Colonic mucosa (tissue), 4 donors: ENCODE measurements around the gene CASR. TPM values are rescaled to one million over a fixed set of nuclear protein-coding genes. Genes with fewer than 3 reads are reported as not detected.
"Not testable (repeated sequence)": the region's sequence is repeated elsewhere in the genome, so short reads cannot be mapped to it uniquely, and the experiment has no call there.

Experiments used
- DNase-seq: peaks from one replicate; pipeline ENCODE4 v3.0.0-alpha.2; 2020
- H3K27ac ChIP-seq: fragments of 200-600 bp; one replicate; pipeline ENCODE4 v1.8.0; 2021
- H3K27me3 ChIP-seq: fragments of 200-600 bp; one replicate; pipeline ENCODE4 v1.8.0; 2021
- H3K36me3 ChIP-seq: fragments of 200-600 bp; one replicate; pipeline ENCODE4 v1.8.0; 2021
- H3K4me1 ChIP-seq: fragments of 200-600 bp; one replicate; pipeline ENCODE4 v1.8.0; 2021; ENCODE audit warnings: mild to moderate bottlenecking
- H3K4me3 ChIP-seq: fragments of 200-600 bp; one replicate; pipeline ENCODE4 v1.8.0; 2021
- H3K9ac ChIP-seq, 2 donors: one replicate each; pipeline ENCODE4 v1.7.0; 2013; ENCODE audit warnings: control low read depth in 2 of 2, low read depth in 2 of 2, low read length in 2 of 2
- H3K9me3 ChIP-seq: fragments of 200-600 bp; one replicate; pipeline ENCODE4 v1.8.0; 2021
- CTCF ChIP-seq: fragments of 200-600 bp; IDR thresholded peaks from one replicate; pipeline ENCODE4 v1.8.0; 2022; ENCODE audit warnings: antibody characterized with exemption, mild to moderate bottlenecking
- intact Hi-C: fragments of 100-400 bp; cut with DNase I; formaldehyde crosslinking; loops from one replicate; pipeline ENCODE4 v1.14.1; 2022
- total RNA-seq, 2 donors: library from RNA; stranded (reverse); fragmentation: NEBNext Ultra II Directional in 1 of 2; extraction: Animal tissue kit (Norgen Biotek cat#: 25700) in 1 of 2; gene quantifications; one replicate each; pipeline ENCODE4 v1.2.1, GENCODE V29; 2021
- donor health status: healthy.
- donor health status: DM: no; HTN: no; CAD: no.
- donor health status: DM: no; HTN: no; CAD: no.

Gene CASR
- total RNA-seq, 2 donors from 2014 or later, result 0.16 to 0.22 TPM

GRCh38 chr3:122199552-122199951 is 16.1 kb downstream of the CASR start:
- Histone ChIP-seq H3K27ac (no peak overlapping the region), H3K9ac (no peak overlapping the region), H3K36me3 (no peaks in the 10 kb centered on the region), H3K9me3 (no peaks in the 10 kb centered on the region), H3K4me3 (no peak overlapping the region), H3K27me3 (no peaks in the 10 kb centered on the region), H3K4me1 (no peaks in the 10 kb centered on the region)
- DNase-seq, result no peak
- intact Hi-C loops, result no loop called here
- TF ChIP-seq CTCF, result no peak

- no peak for TF ChIP-seq CTCF
- Histone ChIP-seq H3K4me1 (no peaks in the 10 kb centered on the region), H3K27ac (no peak overlapping the region), H3K36me3 (no peaks in the 10 kb centered on the region), H3K27me3 (no peaks in the 10 kb centered on the region), H3K4me3 (no peak overlapping the region), H3K9ac (no peak overlapping the region), H3K9me3 (no peaks in the 10 kb centered on the region)
- no peak for DNase-seq
- intact Hi-C loops, result no loop called here
Observed at GRCh38 chr3:122200661-122201060, 17.2 kb downstream of the CASR start.

- H3K4me1 ChIP-seq, H3K36me3 ChIP-seq, H3K9me3 ChIP-seq, H3K4me3 ChIP-seq, H3K9ac ChIP-seq, DNase-seq, intact Hi-C loops, H3K27ac ChIP-seq, H3K27me3 ChIP-seq: not testable (repeated sequence)
Observed at GRCh38 chr3:122201476-122201875, 18.0 kb downstream of the CASR start.

GRCh38 chr3:122208579-122208978 is 25.1 kb downstream of the CASR start:
- Histone ChIP-seq H3K27me3 (no peaks in the 10 kb centered on the region), H3K36me3 (no peaks in the 10 kb centered on the region), H3K9ac (no peak overlapping the region), H3K9me3 (no peaks in the 10 kb centered on the region), H3K4me3 (no peak overlapping the region), H3K27ac (no peak overlapping the region), H3K4me1 (no peaks in the 10 kb centered on the region)
- DNase-seq, result no peak
- no peak for TF ChIP-seq CTCF
- intact Hi-C loops, result no loop called here

- no peaks in the 10 kb centered on the region for H3K36me3 ChIP-seq
Observed at GRCh38 chr3:122213650-122214049, 30.2 kb downstream of the CASR start.

GRCh38 chr3:122214711-122215110 is 31.2 kb downstream of the CASR start:
- intact Hi-C loops, result no loop called here
- no peak overlapping the region for H3K27ac ChIP-seq
- DNase-seq, result no peak

More at GRCh38 chr3:122213650-122214049, 30.2 kb downstream of the CASR start:
- H3K4me3 ChIP-seq, result no peak overlapping the region
- no peak for TF ChIP-seq CTCF
- no peaks in the 10 kb centered on the region for H3K4me1 ChIP-seq
- H3K27me3 ChIP-seq, result no peaks in the 10 kb centered on the region
- H3K9ac ChIP-seq, result no peak overlapping the region
- intact Hi-C loops, result no loop called here
- H3K9me3 ChIP-seq, result no peaks in the 10 kb centered on the region
- no peak for DNase-seq
- H3K27ac ChIP-seq, result no peak overlapping the region

More at GRCh38 chr3:122214711-122215110, 31.2 kb downstream of the CASR start:
- H3K4me3 ChIP-seq, result no peak overlapping the region
- no peaks in the 10 kb centered on the region for H3K4me1 ChIP-seq
- no peaks in the 10 kb centered on the region for H3K36me3 ChIP-seq
- no peak for TF ChIP-seq CTCF
- H3K9me3 ChIP-seq, result no peaks in the 10 kb centered on the region
- no peaks in the 10 kb centered on the region for H3K27me3 ChIP-seq
- no peak overlapping the region for H3K9ac ChIP-seq
